ENCODE data around the gene IFNA13.

The IFNA13 gene

GRCh38 chr9:21350787-21351186 lies 17.1 kb downstream of the IFNA13 start, which contains the start of gene IFNA6:
TSS of gene IFNA6 (minus strand) at chr9:21350887. CDS start at chr9:21350887, 0 bp downstream.
- H3K4me3 ChIP-seq (ENCODE audit: low read length), result no peak within 1 kb of the TSS
- TF ChIP-seq, protein P1, sequence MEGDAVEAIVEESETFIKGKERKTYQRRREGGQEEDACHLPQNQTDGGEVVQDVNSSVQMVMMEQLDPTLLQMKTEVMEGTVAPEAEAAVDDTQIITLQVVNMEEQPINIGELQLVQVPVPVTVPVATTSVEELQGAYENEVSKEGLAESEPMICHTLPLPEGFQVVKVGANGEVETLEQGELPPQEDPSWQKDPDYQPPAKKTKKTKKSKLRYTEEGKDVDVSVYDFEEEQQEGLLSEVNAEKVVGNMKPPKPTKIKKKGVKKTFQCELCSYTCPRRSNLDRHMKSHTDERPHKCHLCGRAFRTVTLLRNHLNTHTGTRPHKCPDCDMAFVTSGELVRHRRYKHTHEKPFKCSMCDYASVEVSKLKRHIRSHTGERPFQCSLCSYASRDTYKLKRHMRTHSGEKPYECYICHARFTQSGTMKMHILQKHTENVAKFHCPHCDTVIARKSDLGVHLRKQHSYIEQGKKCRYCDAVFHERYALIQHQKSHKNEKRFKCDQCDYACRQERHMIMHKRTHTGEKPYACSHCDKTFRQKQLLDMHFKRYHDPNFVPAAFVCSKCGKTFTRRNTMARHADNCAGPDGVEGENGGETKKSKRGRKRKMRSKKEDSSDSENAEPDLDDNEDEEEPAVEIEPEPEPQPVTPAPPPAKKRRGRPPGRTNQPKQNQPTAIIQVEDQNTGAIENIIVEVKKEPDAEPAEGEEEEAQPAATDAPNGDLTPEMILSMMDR (conservative IDR thresholded peaks at IDR 0.05; ENCODE audit: low read length), result no peak
- DNase-seq (ENCODE audit: low read depth), result no peak

- no peak overlapping the region for H3K4me3 ChIP-seq (ENCODE audit: low read length)
- TF ChIP-seq, protein P1 (conservative IDR thresholded peaks at IDR 0.05; ENCODE audit: low read length), result no peak
Observed at GRCh38 chr9:21348430-21348970, 19.4 kb downstream of the IFNA13 start.

GRCh38 chr9:21340735-21341134 lies 27.1 kb downstream of the IFNA13 start:
- TF ChIP-seq, protein P1 (conservative IDR thresholded peaks at IDR 0.05; ENCODE audit: low read length), result no peak
- no peak for DNase-seq (ENCODE audit: low read depth)
- no peak overlapping the region for H3K4me3 ChIP-seq (ENCODE audit: low read length)

More at GRCh38 chr9:21348430-21348970, 19.4 kb downstream of the IFNA13 start:
- DNase-seq (ENCODE audit: low read depth), result no peak

GRCh38 chr9:21336457-21336856 lies 31.4 kb downstream of the IFNA13 start:
- no peak overlapping the region for H3K4me3 ChIP-seq (ENCODE audit: low read length)
- DNase-seq (ENCODE audit: low read depth), result no peak
- TF ChIP-seq, protein P1 (conservative IDR thresholded peaks at IDR 0.05; ENCODE audit: low read length), result no peak

GRCh38 chr9:21334701-21335632 lies 32.9 kb downstream of the IFNA13 start, which contains the start of gene KLHL9:
TSS of gene KLHL9 (minus strand) at chr9:21335404. CDS start at chr9:21334859, 545 bp downstream.
- peak; percentile 92 for DNase-seq (ENCODE audit: low read depth)
- TF ChIP-seq, protein P1 (conservative IDR thresholded peaks at IDR 0.05; ENCODE audit: low read length), result no peak
- peak within 1 kb of the TSS; percentile 89 for H3K4me3 ChIP-seq (ENCODE audit: low read length)

GRCh38 chr9:21333226-21333625 lies 34.6 kb downstream of the IFNA13 start:
- TF ChIP-seq, protein P1 (conservative IDR thresholded peaks at IDR 0.05; ENCODE audit: low read length), result no peak
- peak overlapping the region; percentile 89; the same call in 1 of the 2 replicates for H3K4me3 ChIP-seq (ENCODE audit: low read length)
- no peak for DNase-seq (ENCODE audit: low read depth)
